Adrenal gland (tissue), 12 donors: ENCODE measurements around the gene ELK1. TPM values are rescaled to one million over a fixed set of nuclear protein-coding genes. Genes with fewer than 3 reads are reported as not detected.

Experiments
- microRNA-seq, 3 donors: library from miRNA; unstranded; fragments of <30 nt; microRNA quantifications; one replicate each; pipeline ENCODE4, GENCODE V29; 2017 to 2020
- polyA plus RNA-seq, 3 donors: library from polyadenylated mRNA; stranded (reverse); fragments of 200-250 nt in 2 of 3; fragments of 350-450 nt in 1 of 3; fragmentation: Illumina TruSeq in 1 of 3; extraction: RNeasy Lipid Tissue Mini Kit (QIAGEN cat#74804) in 1 of 3; gene quantifications; one replicate each; pipeline ENCODE4 v1.2.3, GENCODE V29; 2013 to 2014
- small RNA-seq, 2 donors: library from RNA; depleted of rRNA; stranded (forward); fragments of <200 nt; gene quantifications; one replicate each; pipeline ENCODE3, GENCODE V24; 2016
- total RNA-seq, 9 donors: library from RNA; depleted of rRNA in 4 of 9; stranded (reverse); fragments of >200 nt in 4 of 9; fragments of 120-200 nt in 1 of 9; fragmentation: NEBNext Ultra II Directional in 1 of 9; extraction: Animal tissue kit (Norgen Biotek cat#: 25700) in 1 of 9; gene quantifications; one replicate each; pipeline versions ENCODE4 v1.1.0 to v1.2.4, GENCODE V29; 2013 to 2023
- donor health status: healthy with polysubstance abuse.
- donor health status: Bipolar disorder and iron deficiency.
- donor health status: DM: yes; HTN: yes; CAD: no.
- donor health status: DM: no; HTN: no; CAD: no.
- donor health status: DM: no; HTN: no; CAD: no.
- donor health status: DM: yes; HTN: yes; CAD: no.

The ELK1 gene
- total and polyA plus RNA-seq, 12 donors: 21.6 to 78.8 (median 46.3) TPM

Small RNAs within 50 kb of the gene (microRNA-seq; reads per million reads assigned to microRNA genes)
- gene MIR4769: 0 to 0.57 (median 0.45) reads per million in 3 donors

Small RNAs within 50 kb of the gene (small RNA-seq; reads per million reads assigned to genes)
- 0 reads per million in 2 donors for gene MIR4769

Other genes with a start within 250 kb of the ELK1 start
- gene ZNF41, start 167.3 kb downstream of the ELK1 start, total RNA-seq: 1 to 10 TPM; 2.8 to 8.9 (median 7.8) TPM
- 10 to 100 TPM in 1 of 3 donors, 1 to 10 TPM in 2; 2.8 to 10.5 (median 4.2) TPM for gene ZNF41, start 167.3 kb downstream of the ELK1 start, polyA plus RNA-seq
- 100 to 1,000 TPM in 2 of 9 donors, 10 to 100 TPM in 7; 31.2 to 113 (median 66.5) TPM for gene ARAF, start 89.4 kb downstream of the ELK1 start, total RNA-seq
- 10 to 100 TPM; 51.2 to 64.5 (median 59.4) TPM for gene ARAF, start 89.4 kb downstream of the ELK1 start, polyA plus RNA-seq
- 1,000 to 10,000 TPM in 2 of 9 donors, 100 to 1,000 TPM in 7; 176 to 1,511 (median 643) TPM for gene TIMP1, start 68.1 kb downstream of the ELK1 start, total RNA-seq
- 1,000 to 10,000 TPM in 2 of 3 donors, 100 to 1,000 TPM in 1; 415 to 3,693 (median 3,244) TPM for gene TIMP1, start 68.1 kb downstream of the ELK1 start, polyA plus RNA-seq
- gene SYN1, start 30.7 kb downstream of the ELK1 start, total RNA-seq: 1 to 10 TPM in 6 of 9 donors, under 1 TPM in 2, not detected in 1; 0.12 to 8.2 (median 3.1) TPM
- 10 to 100 TPM in 1 of 3 donors, 1 to 10 TPM in 2; 3.8 to 16.5 (median 6.2) TPM for gene SYN1, start 30.7 kb downstream of the ELK1 start, polyA plus RNA-seq
- 10 to 100 TPM in 3 of 9 donors, 1 to 10 TPM in 5, under 1 TPM in 1; 0.91 to 14.5 (median 8.2) TPM for gene CFP, start 20.6 kb downstream of the ELK1 start, total RNA-seq
- gene CFP, start 20.6 kb downstream of the ELK1 start, polyA plus RNA-seq: 10 to 100 TPM in 2 of 3 donors, 1 to 10 TPM in 1; 1.2 to 12.0 (median 10.5) TPM
- gene UXT, start 8.6 kb upstream of the ELK1 start, total RNA-seq: 100 to 1,000 TPM; 120 to 176 (median 150) TPM
- 100 to 1,000 TPM; 135 to 163 (median 152) TPM for gene UXT, start 8.6 kb upstream of the ELK1 start, polyA plus RNA-seq
- gene ZNF81, start 186.3 kb upstream of the ELK1 start, total RNA-seq: 10 to 100 TPM in 2 of 9 donors, 1 to 10 TPM in 7; 2.9 to 13.2 (median 7.6) TPM
- 1 to 10 TPM in 2 of 3 donors, under 1 TPM in 1; 0.74 to 3.8 (median 3.1) TPM for gene ZNF81, start 186.3 kb upstream of the ELK1 start, polyA plus RNA-seq